ENCODE measurements around the gene DPP10. TPM values are rescaled to one million over a fixed set of nuclear protein-coding genes. Genes with fewer than 3 reads are reported as not detected.

The DPP10 gene
- total and polyA plus RNA-seq, 4 donors, result 0.04 to 4.1 (median 0.48) TPM

DNA sequence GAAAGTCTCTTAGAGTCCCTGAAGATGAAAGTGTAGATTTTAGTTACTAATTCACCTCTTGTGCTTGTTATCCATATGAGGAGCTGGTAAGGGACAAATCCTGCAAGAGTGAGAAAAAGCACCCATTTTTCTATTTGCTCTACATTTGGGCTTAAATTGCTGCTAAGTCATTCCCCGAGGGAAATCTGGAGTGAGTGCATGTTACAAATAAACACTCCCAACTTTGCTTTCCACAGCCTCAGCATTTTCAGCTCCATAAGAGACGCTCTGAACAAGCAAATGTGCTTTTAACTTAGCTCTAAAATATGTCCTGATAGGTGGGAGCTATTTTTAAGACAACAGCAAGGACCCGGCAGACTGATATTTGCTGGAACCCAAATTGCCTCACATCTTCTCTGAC, 126.7 kb downstream of the DPP10 start:
- no peak overlapping the region for H3K27ac ChIP-seq (ENCODE audit: low read depth in 1 of 2, low read length in 2 of 2)
- no peak for DNase-seq (ENCODE audit: low spot score)
- no peak overlapping the region for H3K4me3 ChIP-seq (ENCODE audit: low read depth in 1 of 3, low read length in 3 of 3)
- H3K27me3 ChIP-seq (ENCODE audit: control insufficient read depth in 4 of 4, insufficient read depth in 4 of 4, low read length in 3 of 4), result no peaks in the 10 kb centered on the region
- H3K4me1 ChIP-seq (ENCODE audit: control insufficient read depth in 4 of 4, insufficient read depth in 4 of 4, low read length in 3 of 4), result no peaks in the 10 kb centered on the region
- no peak overlapping the region for H3K9ac ChIP-seq (ENCODE audit: low read depth in 1 of 2, low read length in 2 of 2)
- H3K36me3 ChIP-seq (ENCODE audit: control insufficient read depth in 4 of 4, insufficient read depth in 3 of 4, low read depth in 1 of 4, low read length in 3 of 4), result no peaks in the 10 kb centered on the region
- WGBS, result 74% methylated on average over 3 of the region's 3 CpGs
- no peak for TF ChIP-seq HNF4A (conservative IDR thresholded peaks at IDR 0.05)
- no peak for TF ChIP-seq CTCF (IDR thresholded peaks at IDR 0.05; ENCODE audit: low read depth, low read length, missing input control)
- TF ChIP-seq REST (IDR thresholded peaks at IDR 0.05), result no peak
- TF ChIP-seq RXRA (IDR thresholded peaks at IDR 0.05), result no peak
- TF ChIP-seq HNF4G (IDR thresholded peaks at IDR 0.05), result no peak
- TF ChIP-seq, protein P1, sequence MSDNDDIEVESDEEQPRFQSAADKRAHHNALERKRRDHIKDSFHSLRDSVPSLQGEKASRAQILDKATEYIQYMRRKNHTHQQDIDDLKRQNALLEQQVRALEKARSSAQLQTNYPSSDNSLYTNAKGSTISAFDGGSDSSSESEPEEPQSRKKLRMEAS (IDR thresholded peaks at IDR 0.05), result no peak
- TF ChIP-seq SP1 (IDR thresholded peaks at IDR 0.05), result no peak
- no peaks in the 10 kb centered on the region for H3K9me3 ChIP-seq (ENCODE audit: control insufficient read depth in 4 of 4, low read length in 3 of 4)

GRCh38 chr2:114577657-114578056, 135.2 kb downstream of the DPP10 start:
- no peak for DNase-seq (ENCODE audit: low spot score)
- 68% methylated on average over 2 of the region's 2 CpGs for WGBS
- H3K9me3 ChIP-seq (ENCODE audit: control insufficient read depth in 4 of 4, low read length in 3 of 4), result no peaks in the 10 kb centered on the region

More at GRCh38 chr2:114577657-114578056, 135.2 kb downstream of the DPP10 start:
- no peak overlapping the region for H3K9ac ChIP-seq (ENCODE audit: low read depth in 1 of 2, low read length in 2 of 2)
- no peak overlapping the region for H3K4me3 ChIP-seq (ENCODE audit: low read depth in 1 of 3, low read length in 3 of 3)
- no peak overlapping the region for H3K27ac ChIP-seq (ENCODE audit: low read depth in 1 of 2, low read length in 2 of 2)
- no peak for TF ChIP-seq NR2F2 (IDR thresholded peaks at IDR 0.05)
- no peak for TF ChIP-seq ZBTB33 (IDR thresholded peaks at IDR 0.05)
- TF ChIP-seq, protein P2, sequence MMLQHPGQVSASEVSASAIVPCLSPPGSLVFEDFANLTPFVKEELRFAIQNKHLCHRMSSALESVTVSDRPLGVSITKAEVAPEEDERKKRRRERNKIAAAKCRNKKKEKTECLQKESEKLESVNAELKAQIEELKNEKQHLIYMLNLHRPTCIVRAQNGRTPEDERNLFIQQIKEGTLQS (IDR thresholded peaks at IDR 0.05), result no peak
- no peak for TF ChIP-seq RXRA (IDR thresholded peaks at IDR 0.05)
- TF ChIP-seq EGR1 (IDR thresholded peaks at IDR 0.05; ENCODE audit: low read depth in 2 of 2), result no peak
- TF ChIP-seq FOXA2 (IDR thresholded peaks at IDR 0.05), result no peak
- TF ChIP-seq YY1 (IDR thresholded peaks at IDR 0.05), result no peak
- TF ChIP-seq REST (IDR thresholded peaks at IDR 0.05), result no peak
- no peak for TF ChIP-seq FOXA1 (IDR thresholded peaks at IDR 0.05)
- TF ChIP-seq HNF4A (conservative IDR thresholded peaks at IDR 0.05), result no peak
- TF ChIP-seq RAD21 (IDR thresholded peaks at IDR 0.05), result no peak
- TF ChIP-seq GABPA (IDR thresholded peaks at IDR 0.05 in 1 of 2, conservative IDR thresholded peaks at IDR 0.05 in 1 of 2), result no peak
- H3K36me3 ChIP-seq (ENCODE audit: control insufficient read depth in 4 of 4, insufficient read depth in 3 of 4, low read depth in 1 of 4, low read length in 3 of 4), result no peaks in the 10 kb centered on the region
- H3K4me1 ChIP-seq (ENCODE audit: control insufficient read depth in 4 of 4, insufficient read depth in 4 of 4, low read length in 3 of 4), result no peaks in the 10 kb centered on the region
- H3K27me3 ChIP-seq (ENCODE audit: control insufficient read depth in 4 of 4, insufficient read depth in 4 of 4, low read length in 3 of 4), result no peaks in the 10 kb centered on the region

Measured in liver (tissue), 9 donors.